IMR-90 (cell line): ENCODE measurements around the gene VARS2. TPM values are rescaled to one million over a fixed set of nuclear protein-coding genes. Genes with fewer than 3 reads are reported as not detected.

ENCODE experiments used
- ATAC-seq: fragments of 200-7000 bp; cut with Tn5 transposase; 2 replicates; pipeline ENCODE4 v1.9.1; 2020; ENCODE audit warnings: low read depth, mild to moderate bottlenecking, moderate library complexity
- BruUV-seq: library from RNA; stranded (reverse); fragments of 400-500 nt; replicated peaks from 2 replicates; lab custom pipeline; 2021; lab: Mats Ljungman, UMichigan
- CTCF ChIA-PET: fragments of 300-600 bp; formaldehyde crosslinking; extraction: SDS; loops from one replicate; lab custom pipeline; 2021; ENCODE audit warnings: antibody characterized with exemption; lab: Yijun Ruan, JAX
- POLR2A ChIA-PET: fragments of 300-600 bp; sonication (Branson Sonifier 250); formaldehyde crosslinking; loops from one replicate; lab custom pipeline; 2022; ENCODE audit warnings: antibody characterized with exemption; ENCODE audit not compliant: unreplicated experiment; lab: Charles Lee
- DNase-seq: peaks from one replicate; pipeline ENCODE4 v3.0.0; 2013
- H2AFZ ChIP-seq: replicated peaks from 2 replicates; pipeline ENCODE3; 2013; ENCODE audit warnings: low read length, mild to moderate bottlenecking; ENCODE audit not compliant: poor library complexity
- H2AK5ac ChIP-seq: 2 replicates; pipeline ENCODE4 v1.6.1; 2013; ENCODE audit warnings: low read depth, low read length, inconsistent platforms
- H2AK9ac ChIP-seq: replicated peaks from 2 replicates; pipeline ENCODE3; 2013; ENCODE audit warnings: mild to moderate bottlenecking, low read depth, low read length, moderate library complexity; ENCODE audit not compliant: poor library complexity
- H2BK120ac ChIP-seq: 2 replicates; pipeline ENCODE4 v1.6.1; 2013; ENCODE audit warnings: low read depth, low read length, inconsistent platforms
- H2BK15ac ChIP-seq: 3 replicates; pipeline ENCODE4 v1.6.1; 2013; ENCODE audit warnings: low read depth, low read length, inconsistent platforms
- H2BK20ac ChIP-seq: 2 replicates; pipeline ENCODE4 v1.6.1; 2013; ENCODE audit warnings: low read depth, mild to moderate bottlenecking, inconsistent platforms, low read length, moderate library complexity
- H2BK5ac ChIP-seq: 2 replicates; pipeline ENCODE4 v1.6.1; 2013; ENCODE audit warnings: mild to moderate bottlenecking, low read depth, low read length, inconsistent platforms; ENCODE audit not compliant: poor library complexity, severe bottlenecking
- H3K14ac ChIP-seq: replicated peaks from 2 replicates; pipeline ENCODE4 v1.6.1; 2013; ENCODE audit warnings: low read depth, low read length, inconsistent platforms
- H3K18ac ChIP-seq: 2 replicates; pipeline ENCODE4 v1.6.1; 2013; ENCODE audit warnings: low read depth, low read length, control low read depth
- H3K23ac ChIP-seq: 2 replicates; pipeline ENCODE4 v1.6.1; 2013; ENCODE audit warnings: low read depth, low read length, inconsistent platforms
- H3K27ac ChIP-seq: 2 replicates; pipeline ENCODE4 v1.5.1; 2013; ENCODE audit warnings: mild to moderate bottlenecking, control low read depth, low read length; ENCODE audit not compliant: insufficient read depth
- H3K27me3 ChIP-seq: 2 replicates; pipeline ENCODE4 v1.6.1; 2013; ENCODE audit warnings: low read length; ENCODE audit not compliant: control insufficient read depth, insufficient read depth
- H3K36me3 ChIP-seq: 2 replicates; pipeline ENCODE4 v1.6.1; 2013; ENCODE audit warnings: low read length, mixed read lengths; ENCODE audit not compliant: control insufficient read depth, insufficient read depth
- H3K4ac ChIP-seq: 2 replicates; pipeline ENCODE4 v1.6.1; 2013; ENCODE audit warnings: low read depth, low read length, inconsistent platforms
- H3K4me1 ChIP-seq: 2 replicates; pipeline ENCODE4 v1.6.1; 2013; ENCODE audit warnings: low read length, mixed read lengths; ENCODE audit not compliant: control insufficient read depth, insufficient read depth
- H3K4me2 ChIP-seq: 2 replicates; pipeline ENCODE4 v1.6.1; 2013; ENCODE audit warnings: low read depth, mild to moderate bottlenecking, control low read depth, low read length, moderate library complexity
- H3K4me3 ChIP-seq: 2 replicates; pipeline ENCODE4 v1.5.1; 2013; ENCODE audit warnings: low read depth, mild to moderate bottlenecking, control low read depth, low read length, moderate library complexity; ENCODE audit not compliant: insufficient read depth
- H3K56ac ChIP-seq: 2 replicates; pipeline ENCODE4 v1.6.1; 2013; ENCODE audit warnings: low read length, inconsistent platforms; ENCODE audit not compliant: insufficient read depth; ENCODE audit errors: extremely low read depth
- H3K79me1 ChIP-seq, 2 experiments: 2 replicates each; pipeline ENCODE4 v1.6.1; 2013; ENCODE audit warnings: low read length in 2 of 2, inconsistent platforms in 1 of 2, low read depth in 1 of 2
- H3K9ac ChIP-seq: 2 replicates; pipeline ENCODE4 v1.6.1; 2013; ENCODE audit warnings: low read depth, low read length, control low read depth
- H3K9me1 ChIP-seq: 2 replicates; pipeline ENCODE4 v1.6.1; 2013; ENCODE audit warnings: low read length, inconsistent platforms; ENCODE audit not compliant: insufficient read depth
- H3K9me3 ChIP-seq: 2 replicates; pipeline ENCODE4 v1.6.1; 2013; ENCODE audit warnings: low read length; ENCODE audit not compliant: control insufficient read depth, insufficient read depth
- H4K20me1 ChIP-seq: 2 replicates; pipeline ENCODE4 v1.6.1; 2013; ENCODE audit warnings: low read length, inconsistent platforms; ENCODE audit not compliant: insufficient read depth
- H4K5ac ChIP-seq: 2 replicates; pipeline ENCODE4 v1.6.1; 2013; ENCODE audit warnings: mild to moderate bottlenecking, low read depth, low read length, control low read depth
- H4K8ac ChIP-seq, 2 experiments: 2 replicates each; pipeline ENCODE4 v1.6.1; 2013; ENCODE audit warnings: low read depth in 2 of 2, low read length in 2 of 2, control low read depth in 1 of 2, inconsistent platforms in 1 of 2
- H4K91ac ChIP-seq: 2 replicates; pipeline ENCODE4 v1.6.1; 2013; ENCODE audit warnings: low read depth, low read length, inconsistent platforms; ENCODE audit not compliant: insufficient read depth
- BHLHE40 ChIP-seq: fragments of 150-350 bp; IDR thresholded peaks from 2 replicates; pipeline ENCODE4 v1.6.1; 2016; ENCODE audit warnings: mild to moderate bottlenecking, low read depth, low read length
- CEBPB ChIP-seq: IDR thresholded peaks from 2 replicates; pipeline ENCODE4 v1.6.1; 2012; ENCODE audit warnings: low read depth, low read length, improper control_type of control experiment
- CTCF ChIP-seq: conservative IDR thresholded peaks from 2 replicates; pipeline ENCODE4 v1.5.1; 2012; ENCODE audit warnings: mild to moderate bottlenecking, low read depth, low read length, improper control_type of control experiment
- ELK1 ChIP-seq: fragments of 150-350 bp; IDR thresholded peaks from 2 replicates; pipeline ENCODE4 v1.6.1; 2016; ENCODE audit warnings: low read depth, mild to moderate bottlenecking, low read length, moderate library complexity, borderline replicate concordance
- MAZ ChIP-seq: IDR thresholded peaks from 2 replicates; pipeline ENCODE4 v1.6.1; 2012; ENCODE audit warnings: low read depth, mild to moderate bottlenecking, low read length, improper control_type of control experiment, moderate library complexity, borderline replicate concordance
- NFE2L2 ChIP-seq: fragments of 150-350 bp; IDR thresholded peaks from 2 replicates; pipeline ENCODE4 v1.6.1; 2016; ENCODE audit warnings: low read depth, mild to moderate bottlenecking, low read length
- RAD21 ChIP-seq: IDR thresholded peaks from 2 replicates; pipeline ENCODE4 v1.6.1; 2012; ENCODE audit warnings: low read length, improper control_type of control experiment
- RCOR1 ChIP-seq: IDR thresholded peaks from 2 replicates; pipeline ENCODE4 v1.6.1; 2012; ENCODE audit warnings: mild to moderate bottlenecking, low read length, improper control_type of control experiment; ENCODE audit not compliant: insufficient replicate concordance
- RFX5 ChIP-seq: IDR thresholded peaks from 2 replicates; pipeline ENCODE4 v1.8.0; 2012; ENCODE audit warnings: low read depth, mild to moderate bottlenecking, low read length, moderate library complexity
- SMC3 ChIP-seq: fragments of 150-350 bp; IDR thresholded peaks from 2 replicates; pipeline ENCODE4 v1.6.1; 2016; ENCODE audit warnings: low read depth, mild to moderate bottlenecking, antibody characterized with exemption, low read length, moderate library complexity
- WGBS, 2 experiments: methylation state at CpG; one replicate each; pipeline versions ENCODE4 v1.1.5 to v1.1.7; 2013; ENCODE audit warnings: missing lambda C conversion rate in 2 of 2; ENCODE audit not compliant: insufficient read length in 1 of 2; ENCODE audit errors: extremely low coverage in 2 of 2; 5-methylcytosine and 5-hydroxymethylcytosine counted together
- dilution Hi-C: fragments of 300-500 bp; cut with HindIII; formaldehyde crosslinking; loops from one replicate; pipeline ENCODE4 v1.14.3; 2018; ENCODE audit warnings: low sequenced_read_pairs; ENCODE audit not compliant: unreplicated experiment
- in situ Hi-C: fragments of 300-500 bp; cut with MboI; formaldehyde crosslinking; loops from 3 replicates; pipeline ENCODE4 v1.14.3; 2019; ENCODE audit warnings: low sequenced_read_pairs, inconsistent platforms, mixed read lengths
- intact Hi-C: fragments of 100-400 bp; cut with micrococcal nuclease; formaldehyde crosslinking; loops from 2 replicates; pipeline ENCODE4 v1.10.0; 2022
- polyA plus RNA-seq, 3 experiments: library from polyadenylated mRNA; depleted of rRNA; stranded (reverse); fragments of >200 nt; gene quantifications; 2 replicates each; pipeline ENCODE4 v1.2.3, GENCODE V29; 2012; ENCODE audit warnings: low replicate concordance in 1 of 3
- total RNA-seq: library from RNA; depleted of rRNA; stranded (reverse); fragments of >200 nt; gene quantifications from 2 replicates; pipeline ENCODE4 v1.2.3, GENCODE V29; 2012
- TF ChIP-seq, protein P1 (sequence below): fragments of 150-350 bp; IDR thresholded peaks from 2 replicates; pipeline ENCODE4 v1.6.1; 2017; ENCODE audit warnings: mild to moderate bottlenecking, antibody characterized with exemption, low read length, low read depth

VARS2 gene
- total and polyA plus RNA-seq, 2 of the 4 experiments (the other 2 are of a cell fraction), result 7.2 to 14.0 TPM

GRCh38 chr6:30913721-30914075 is 340 bp upstream of the VARS2 start:
- no TSS peak for BruUV-seq

More at GRCh38 chr6:30913721-30914075, 340 bp upstream of the VARS2 start:
- ATAC-seq (no peak), DNase-seq (no peak)
- ChIA-PET CTCF (interaction anchor here (0.8 to 3.6 kb wide), 8 partner anchors 12 to 173 kb away, joined by 3 to 31 read pairs (median 8); no protein-coding TSS in a partner anchor), POLR2A (interaction anchor here (0.7 to 0.8 kb wide), 2 partner anchors 169 to 298 kb away, joined by 3 to 10 read pairs; no protein-coding TSS in a partner anchor)
- dilution Hi-C loops, result no loop called here
- Histone ChIP-seq H3K18ac (no peak overlapping the region), H3K27me3 (no peaks in the 10 kb centered on the region), H2BK20ac (no peak overlapping the region), H4K20me1 (no peaks in the 10 kb centered on the region), H2BK120ac (peak overlapping the region; percentile 48; the same call in 1 of the 2 replicates), H3K9me1 (no peaks in the 10 kb centered on the region), H2AK9ac (peak overlapping the region; percentile 97), H2BK5ac (peak overlapping the region; percentile 10), H3K79me1 (peaks cover 13 to 18% of the 10 kb centered on the region in 2 experiments), H3K36me3 (peaks cover 22% of the 10 kb centered on the region), H3K56ac (no peak overlapping the region), H2BK15ac (no peak overlapping the region), H3K23ac (no peak overlapping the region; the same call in 1 of the 2 replicates), H4K8ac (peak overlapping the region; percentile 85 to 91; a peak in 3 of 4 replicates), H2AK5ac (peak overlapping the region; percentile 17; the same call in 1 of the 2 replicates), H4K91ac (peak overlapping the region; percentile 63; the same call in 1 of the 2 replicates), H4K5ac (peak overlapping the region; percentile 36), H3K9me3 (no peaks in the 10 kb centered on the region), H3K4me3 (peak overlapping the region; percentile 11), H3K14ac (peak overlapping the region; percentile 70), H3K4ac (peak overlapping the region; percentile 76), H3K4me1 (peaks cover 15% of the 10 kb centered on the region), H3K27ac (peak overlapping the region; percentile 22), H3K9ac (peak overlapping the region; percentile 18; the same call in 1 of the 2 replicates), H3K4me2 (peak overlapping the region; percentile 49), H2AFZ (peak overlapping the region; percentile 99)
- intact Hi-C loops, result loop anchor here (1.0 to 10.0 kb wide), 2 partner anchors 85 to 281 kb away; no protein-coding TSS in a partner anchor
- in situ Hi-C loops, result no loop called here
- TF ChIP-seq CTCF (no peak), MAZ (no peak), BHLHE40 (no peak), ELK1 (no peak), CEBPB (no peak), NFE2L2 (no peak), RCOR1 (no peak), RAD21 (no peak), SMC3 (no peak), RFX5 (no peak)
- TF ChIP-seq, protein P1, sequence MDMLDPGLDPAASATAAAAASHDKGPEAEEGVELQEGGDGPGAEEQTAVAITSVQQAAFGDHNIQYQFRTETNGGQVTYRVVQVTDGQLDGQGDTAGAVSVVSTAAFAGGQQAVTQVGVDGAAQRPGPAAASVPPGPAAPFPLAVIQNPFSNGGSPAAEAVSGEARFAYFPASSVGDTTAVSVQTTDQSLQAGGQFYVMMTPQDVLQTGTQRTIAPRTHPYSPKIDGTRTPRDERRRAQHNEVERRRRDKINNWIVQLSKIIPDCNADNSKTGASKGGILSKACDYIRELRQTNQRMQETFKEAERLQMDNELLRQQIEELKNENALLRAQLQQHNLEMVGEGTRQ, result no peak
- WGBS, 2 experiments, result 16% methylated on average over 19 of the region's 31 CpGs; no CpG with 5 or more reads in 1 of the 2 experiments
